ENCODE measurements around the gene EHD4. TPM values are rescaled to one million over a fixed set of nuclear protein-coding genes. Genes with fewer than 3 reads are reported as not detected.

Gene EHD4
- polyA plus RNA-seq, 3 donors: 13.7 to 17.0 (median 15.8) TPM

GRCh38 chr15:41995476-41995855 is 23.1 kb upstream of the EHD4 start:
- no peak for DNase-seq (ENCODE audit: low read depth in 3 of 3, low spot score in 2 of 3)

- no peak for DNase-seq (ENCODE audit: low read depth in 3 of 3, low spot score in 2 of 3)
Measured at GRCh38 chr15:41994772-41995475, 22.6 kb upstream of the EHD4 start.

GRCh38 chr15:41994171-41994650 is 21.9 kb upstream of the EHD4 start:
- no peak for DNase-seq (ENCODE audit: low read depth in 3 of 3, low spot score in 2 of 3)

GRCh38 chr15:41993472-41994170 is 21.3 kb upstream of the EHD4 start:
- no peak for DNase-seq (ENCODE audit: low read depth in 3 of 3, low spot score in 2 of 3)

- no peak for DNase-seq (ENCODE audit: low read depth in 3 of 3, low spot score in 2 of 3)
Measured at GRCh38 chr15:41992803-41993190, 20.4 kb upstream of the EHD4 start.

GRCh38 chr15:41992151-41992802 is 19.9 kb upstream of the EHD4 start:
- DNase-seq (ENCODE audit: low read depth in 3 of 3, low spot score in 2 of 3): no peak

GRCh38 chr15:41990691-41991090 is 18.3 kb upstream of the EHD4 start:
- DNase-seq (ENCODE audit: low read depth in 3 of 3, low spot score in 2 of 3): no peak

- DNase-seq (ENCODE audit: low read depth in 3 of 3, low spot score in 2 of 3): no peak
Measured at GRCh38 chr15:41990243-41990605, 17.9 kb upstream of the EHD4 start.

- DNase-seq (ENCODE audit: low read depth in 3 of 3, low spot score in 2 of 3): peak in 2 of 3 donors; percentile 55 to 57
Measured at GRCh38 chr15:41989573-41990242, 17.4 kb upstream of the EHD4 start.

GRCh38 chr15:41988896-41989572 is 16.7 kb upstream of the EHD4 start:
- no peak for DNase-seq (ENCODE audit: low read depth in 3 of 3, low spot score in 2 of 3)

- no peak for DNase-seq (ENCODE audit: low read depth in 3 of 3, low spot score in 2 of 3)
Measured at GRCh38 chr15:41987925-41988275, 15.5 kb upstream of the EHD4 start.

- no peak for DNase-seq (ENCODE audit: low read depth in 3 of 3, low spot score in 2 of 3)
Measured at GRCh38 chr15:41987246-41987924, 15.0 kb upstream of the EHD4 start.

- DNase-seq (ENCODE audit: low read depth in 3 of 3, low spot score in 2 of 3): no peak
Measured at GRCh38 chr15:41985236-41986160, 13.1 kb upstream of the EHD4 start.

- DNase-seq (ENCODE audit: low read depth in 3 of 3, low spot score in 2 of 3): no peak
Measured at GRCh38 chr15:41984622-41985021, 12.3 kb upstream of the EHD4 start.

- DNase-seq (ENCODE audit: low read depth in 3 of 3, low spot score in 2 of 3): no peak
Measured at GRCh38 chr15:41983621-41984571, 11.5 kb upstream of the EHD4 start.

- DNase-seq (ENCODE audit: low read depth in 3 of 3, low spot score in 2 of 3): no peak
Measured at GRCh38 chr15:41983221-41983620, 10.9 kb upstream of the EHD4 start.

GRCh38 chr15:41982133-41982930 is 10.0 kb upstream of the EHD4 start:
- no peak for DNase-seq (ENCODE audit: low read depth in 3 of 3, low spot score in 2 of 3)
